OCI-LY1 (cell line): ENCODE measurements around the gene DENND1A.

Source experiments
- CTCF ChIP-seq: fragments of 200-600 bp; sonication (generic), shearing (Covaris generic); IDR thresholded peaks from 2 replicates; pipeline ENCODE4 v1.5.1; 2017; ENCODE audit warnings: mild to moderate bottlenecking, antibody characterized with exemption, low read length, moderate library complexity, mixed read lengths
- EZH2 ChIP-seq: fragments of 200-600 bp; sonication (generic), shearing (Covaris generic); IDR thresholded peaks from 2 replicates; pipeline ENCODE4 v1.8.0; 2017; ENCODE audit warnings: borderline replicate concordance, mixed run types, mild to moderate bottlenecking, antibody characterized with exemption, low read length, moderate library complexity, mixed read lengths

GRCh38 chr9:123447934-123448646 lies 481.8 kb downstream of the DENND1A start:
- TF ChIP-seq CTCF = no peak
- no peak for TF ChIP-seq EZH2
